C4-2B (cell line): ENCODE measurements around the gene ALDH3A1.
A peak's percentile ranks its signal among the peaks of the same experiment; 100 is the strongest.

Source experiments
- H3K27ac ChIP-seq: fragments of 450-650 bp; 2 replicates; pipeline ENCODE4 v1.5.1; 2017
- ZFX ChIP-seq: fragments of 450-650 bp; IDR thresholded peaks from 2 replicates; pipeline ENCODE4 v1.6.1; 2017
- TF ChIP-seq, protein P1 (sequence below): fragments of 450-650 bp; conservative IDR thresholded peaks from 2 replicates; pipeline ENCODE4 v1.5.1; 2017; ENCODE audit warnings: mild to moderate bottlenecking

Gene ALDH3A1

DNA sequence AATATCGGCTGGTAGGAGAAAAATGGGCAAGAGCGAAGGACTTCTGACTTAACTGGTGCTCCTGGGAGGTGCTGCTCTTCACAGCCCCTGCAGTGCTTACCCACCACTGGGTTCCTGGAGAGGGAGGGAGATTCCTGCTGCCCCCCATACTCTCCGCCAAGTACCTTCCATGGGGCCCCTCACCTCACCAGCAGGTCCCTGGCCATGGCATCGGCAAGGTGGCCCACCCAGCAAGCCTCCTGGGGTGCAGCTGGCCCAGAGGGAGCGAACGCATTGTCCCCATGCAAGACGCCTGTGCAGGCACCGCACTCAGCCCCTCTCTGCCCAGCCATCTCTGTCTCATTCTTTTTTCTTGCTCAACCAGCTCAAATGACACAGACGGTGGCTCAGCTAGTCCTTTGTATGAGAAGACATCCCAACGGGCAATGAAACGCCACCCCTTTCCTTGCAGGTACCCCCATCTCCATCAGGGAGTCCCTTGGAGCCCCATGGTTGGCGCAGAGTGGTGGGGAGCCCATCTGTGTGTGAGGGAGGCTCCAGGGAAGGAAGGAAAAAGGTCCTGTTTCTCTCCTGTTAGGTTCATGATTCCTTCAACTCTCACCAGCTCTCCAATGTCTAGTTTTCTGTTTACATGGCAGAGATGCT, 9.6 kb upstream of the ALDH3A1 start:
- no peak overlapping the region for H3K27ac ChIP-seq
- TF ChIP-seq, protein P1, sequence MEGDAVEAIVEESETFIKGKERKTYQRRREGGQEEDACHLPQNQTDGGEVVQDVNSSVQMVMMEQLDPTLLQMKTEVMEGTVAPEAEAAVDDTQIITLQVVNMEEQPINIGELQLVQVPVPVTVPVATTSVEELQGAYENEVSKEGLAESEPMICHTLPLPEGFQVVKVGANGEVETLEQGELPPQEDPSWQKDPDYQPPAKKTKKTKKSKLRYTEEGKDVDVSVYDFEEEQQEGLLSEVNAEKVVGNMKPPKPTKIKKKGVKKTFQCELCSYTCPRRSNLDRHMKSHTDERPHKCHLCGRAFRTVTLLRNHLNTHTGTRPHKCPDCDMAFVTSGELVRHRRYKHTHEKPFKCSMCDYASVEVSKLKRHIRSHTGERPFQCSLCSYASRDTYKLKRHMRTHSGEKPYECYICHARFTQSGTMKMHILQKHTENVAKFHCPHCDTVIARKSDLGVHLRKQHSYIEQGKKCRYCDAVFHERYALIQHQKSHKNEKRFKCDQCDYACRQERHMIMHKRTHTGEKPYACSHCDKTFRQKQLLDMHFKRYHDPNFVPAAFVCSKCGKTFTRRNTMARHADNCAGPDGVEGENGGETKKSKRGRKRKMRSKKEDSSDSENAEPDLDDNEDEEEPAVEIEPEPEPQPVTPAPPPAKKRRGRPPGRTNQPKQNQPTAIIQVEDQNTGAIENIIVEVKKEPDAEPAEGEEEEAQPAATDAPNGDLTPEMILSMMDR, result no peak
- TF ChIP-seq ZFX, result no peak

DNA sequence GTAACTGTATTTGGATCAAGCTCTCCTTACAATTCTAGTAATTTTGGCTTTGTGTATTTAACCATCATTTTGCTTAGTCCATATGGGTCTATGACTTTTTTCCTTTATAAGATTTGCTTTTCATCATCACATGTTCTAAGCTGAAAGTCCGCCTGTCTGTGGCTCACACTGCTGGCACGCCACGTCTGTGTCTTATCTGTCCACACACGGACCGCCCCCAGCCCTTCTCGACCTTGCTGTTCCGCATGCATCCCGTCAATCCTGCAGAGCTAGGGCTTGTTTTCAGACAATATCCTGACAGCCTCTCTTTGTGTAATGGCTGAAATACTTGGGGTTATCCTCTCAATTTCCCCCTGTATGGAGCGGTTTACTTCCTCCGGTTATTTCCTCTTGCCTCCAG, 8.4 kb upstream of the ALDH3A1 start:
- TF ChIP-seq ZFX, result no peak
- TF ChIP-seq, protein P1, result no peak
- H3K27ac ChIP-seq, result no peak overlapping the region

DNA sequence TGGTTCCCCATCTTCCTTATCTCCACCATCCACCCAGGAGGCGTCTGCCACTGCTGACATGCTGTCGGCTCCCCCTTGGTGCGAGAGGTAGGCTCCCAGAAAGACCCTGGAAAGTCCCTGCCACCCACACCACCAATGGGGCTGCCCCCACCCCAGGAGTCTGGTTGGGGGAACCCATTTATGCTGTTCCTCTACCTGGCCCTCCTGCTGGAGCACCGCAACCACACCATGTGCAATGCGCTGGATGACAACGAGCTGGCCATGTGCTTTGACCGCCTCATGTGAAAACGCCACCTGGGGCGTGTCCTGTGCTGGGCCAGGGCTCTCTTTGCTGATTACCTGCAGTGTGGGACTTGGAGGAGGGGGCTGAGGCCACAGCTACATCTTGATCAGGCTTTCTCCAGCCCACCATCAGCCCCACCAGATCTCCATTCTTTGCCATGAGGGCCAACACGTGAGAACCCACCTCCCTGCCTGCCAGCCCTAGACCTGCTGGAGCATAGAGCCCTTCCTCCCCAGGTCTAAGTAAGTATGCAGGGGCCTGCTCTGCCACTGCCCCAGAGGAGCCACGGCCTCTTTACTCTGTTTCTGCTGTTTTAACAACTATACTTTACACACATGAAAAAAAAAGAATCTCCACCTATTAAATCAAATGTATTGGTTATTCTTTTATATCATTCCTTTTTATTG, 7.9 kb upstream of the ALDH3A1 start:
- no peak overlapping the region for H3K27ac ChIP-seq
- TF ChIP-seq, protein P1, result no peak
- no peak for TF ChIP-seq ZFX

DNA sequence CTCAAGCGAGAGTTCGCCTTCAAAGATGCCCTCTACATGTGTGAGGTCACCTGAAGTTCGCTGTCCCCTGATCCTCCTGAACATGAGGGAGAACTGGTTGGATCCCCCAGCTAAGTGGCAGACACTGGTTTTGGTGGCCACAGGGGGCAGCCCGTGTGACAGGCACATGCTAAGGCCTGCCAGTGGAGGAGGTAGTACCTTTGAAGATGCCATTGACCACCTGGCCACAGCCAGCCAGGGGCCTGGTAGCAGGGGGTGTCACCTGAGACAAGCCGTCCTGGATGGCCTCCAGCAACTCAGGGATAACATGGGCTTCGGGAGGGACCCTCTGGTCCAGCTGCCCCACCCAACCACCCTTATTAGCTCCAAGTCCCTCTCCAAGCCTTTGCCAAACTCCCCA, 7.3 kb upstream of the ALDH3A1 start:
- H3K27ac ChIP-seq, result no peak overlapping the region
- TF ChIP-seq, protein P1, result no peak
- no peak for TF ChIP-seq ZFX

DNA sequence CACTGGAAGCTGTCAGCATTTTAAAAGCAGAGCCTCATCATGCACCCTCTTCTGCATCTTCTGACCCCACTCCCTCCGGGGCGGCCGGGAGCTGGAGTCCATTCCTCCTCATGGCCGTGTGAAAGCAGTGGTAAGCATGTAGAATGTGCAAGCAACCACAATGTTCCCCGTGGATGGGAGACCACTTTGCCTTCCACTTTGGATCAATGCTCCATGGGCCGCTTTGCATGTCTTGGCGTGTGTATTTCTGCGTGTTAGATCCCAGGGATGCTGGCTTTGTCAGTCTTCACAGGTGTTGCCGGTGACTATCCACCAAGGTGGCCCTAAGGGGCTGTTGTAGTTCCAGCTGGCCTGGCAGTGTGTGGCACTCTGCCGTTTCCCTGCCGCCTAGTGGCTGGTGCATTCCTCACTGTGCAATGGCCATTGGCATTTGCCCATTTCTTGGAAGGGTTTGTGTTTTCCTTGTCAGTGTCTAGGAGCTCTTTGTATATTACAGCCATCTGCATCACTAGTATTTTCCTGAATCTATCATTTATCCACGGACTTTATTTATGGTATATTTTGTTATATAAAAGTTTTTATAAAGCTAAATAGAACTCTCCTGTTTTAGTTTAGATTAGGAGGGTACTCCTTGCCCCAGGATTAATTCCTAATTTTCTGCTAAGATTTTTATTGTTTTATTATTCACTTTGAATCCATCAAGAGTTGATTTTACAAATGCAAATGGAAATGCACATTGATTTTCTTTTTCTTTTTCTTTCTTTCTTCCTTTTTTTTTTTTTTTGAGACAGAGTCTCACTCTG, 5.8 kb upstream of the ALDH3A1 start:
- H3K27ac ChIP-seq, result peak overlapping the region; percentile 94
- TF ChIP-seq ZFX, result no peak
- TF ChIP-seq, protein P1, result peak; percentile 95

DNA sequence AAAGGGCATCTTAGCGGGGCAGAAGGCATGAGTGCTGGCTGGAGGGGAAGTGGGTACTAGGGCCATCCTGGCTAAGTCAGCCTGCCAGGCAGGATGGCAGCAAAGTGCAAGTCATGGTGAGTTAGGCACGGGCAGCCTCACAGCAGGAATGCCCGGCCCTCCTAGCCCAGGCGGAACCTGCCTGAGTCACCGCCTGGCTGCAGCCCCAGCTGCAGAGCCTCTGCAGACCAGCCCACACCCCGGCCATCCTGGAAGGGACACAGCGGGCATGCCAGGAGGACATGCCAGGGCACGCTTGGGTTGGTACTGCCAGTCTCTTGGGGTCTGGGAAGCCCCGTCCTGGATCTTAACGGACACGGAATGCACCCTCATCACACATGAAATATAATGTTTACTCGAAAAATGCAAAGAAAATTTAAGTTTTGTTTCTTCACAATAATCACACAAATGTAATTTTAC, 5.0 kb upstream of the ALDH3A1 start:
- TF ChIP-seq ZFX, result 0 out of 2 replicates have a peak, but pooled peaks have one; percentile 35
- TF ChIP-seq, protein P1, result no peak
- peak overlapping the region; percentile 94 for H3K27ac ChIP-seq
